GM10266 (cell line): ENCODE data around the gene GAGE12G.
"Not testable (repeated sequence)": the region's sequence is repeated elsewhere in the genome, so short reads cannot be mapped to it uniquely, and the experiment has no call there.

Experiments
- DNase-seq: peaks from one replicate; pipeline ENCODE4 v3.0.0; 2012; ENCODE audit errors: extremely low spot score
- CTCF ChIP-seq: IDR thresholded peaks from 2 replicates; pipeline ENCODE4 v1.5.1; 2012; ENCODE audit warnings: mild to moderate bottlenecking, low read depth; ENCODE audit not compliant: control insufficient read depth, insufficient read depth; ENCODE audit errors: missing control alignments

Gene GAGE12G

GRCh38 chrX:49570100-49570499 is at the start of gene GAGE12G:
Gene GAGE12G (plus strand): TSS chrX:49570400. CDS start chrX:49571555, 1,155 bp downstream.
- DNase-seq, result not testable (repeated sequence)

- not testable (repeated sequence) for DNase-seq
Observed at GRCh38 chrX:49531877-49532276, 38.3 kb upstream of the GAGE12G start, which contains the start of gene GAGE12C. Gene GAGE12C (plus strand): TSS chrX:49532177. CDS start chrX:49533332, 1,155 bp downstream.

GRCh38 chrX:49541433-49541832 is 28.8 kb upstream of the GAGE12G start, which contains the start of gene GAGE12D:
Gene GAGE12D (plus strand): TSS chrX:49541733. CDS start chrX:49542888, 1,155 bp downstream.
- DNase-seq, result not testable (repeated sequence)

- DNase-seq, result not testable (repeated sequence)
Observed at GRCh38 chrX:49550989-49551388, 19.2 kb upstream of the GAGE12G start, which contains the start of gene GAGE12E. Gene GAGE12E (plus strand): TSS chrX:49551289. CDS start chrX:49552444, 1,155 bp downstream.

GRCh38 chrX:49560542-49560941 is 9.7 kb upstream of the GAGE12G start, which contains the start of gene GAGE12F:
Gene GAGE12F (plus strand): TSS chrX:49560842. CDS start chrX:49561997, 1,155 bp downstream.
- not testable (repeated sequence) for DNase-seq

GRCh38 chrX:49568728-49569127 is 1.5 kb upstream of the GAGE12G start:
- not testable (repeated sequence) for DNase-seq

- DNase-seq, result not testable (repeated sequence)
Observed at GRCh38 chrX:49569152-49569551, 1.0 kb upstream of the GAGE12G start.

- DNase-seq, result not testable (repeated sequence)
Observed at GRCh38 chrX:49579649-49580048, 9.4 kb downstream of the GAGE12G start, which contains the start of gene GAGE12H. Gene GAGE12H (plus strand): TSS chrX:49579949. CDS start chrX:49581104, 1,155 bp downstream.

GRCh38 chrX:49589196-49589595 is 19.0 kb downstream of the GAGE12G start, which contains the start of gene GAGE2A:
Gene GAGE2A (plus strand): TSS chrX:49589496. CDS start chrX:49590651, 1,155 bp downstream.
- DNase-seq, result not testable (repeated sequence)

- not testable (repeated sequence) for DNase-seq
Observed at GRCh38 chrX:49589769-49590478, 19.7 kb downstream of the GAGE12G start.

- DNase-seq, result not testable (repeated sequence)
Observed at GRCh38 chrX:49590488-49590887, 20.3 kb downstream of the GAGE12G start.

GRCh38 chrX:49598720-49599119 is 28.5 kb downstream of the GAGE12G start, which contains the start of gene GAGE1:
Gene GAGE1 (plus strand): TSS chrX:49599020. CDS start chrX:49600175, 1,155 bp downstream.
- DNase-seq, result not testable (repeated sequence)

GRCh38 chrX:49610718-49611310 is 40.6 kb downstream of the GAGE12G start:
- no peak for TF ChIP-seq CTCF
- no peak for DNase-seq

GRCh38 chrX:49618574-49618973 is 48.4 kb downstream of the GAGE12G start:
- no peak for TF ChIP-seq CTCF
- no peak for DNase-seq
